ENCODE measurements around the gene FAM50A.

Gene FAM50A

GRCh38 chrX:154430479-154430878, 13.5 kb upstream of the FAM50A start:
- Histone ChIP-seq H3K27me3 (ENCODE audit: low read length) (no peaks in the 10 kb centered on the region), H3K36me3 (ENCODE audit: low read length) (no peaks in the 10 kb centered on the region), H3K9ac (ENCODE audit: low read length) (no peak overlapping the region), H3K9me2 (replicated peaks; ENCODE audit: insufficient read depth, low read length) (no peaks in the 10 kb centered on the region), H3K79me2 (ENCODE audit: insufficient read depth, low read length) (peaks cover 9% of the 10 kb centered on the region; the same call in 1 of the 2 replicates), H3K27ac (ENCODE audit: low read depth, low read length) (no peak overlapping the region), H3K9me3 (ENCODE audit: insufficient read depth, low read length) (no peaks in the 10 kb centered on the region), H4K20me1 (ENCODE audit: low read depth, low read length) (no peaks in the 10 kb centered on the region), H2AFZ (ENCODE audit: low read depth, low read length, severe bottlenecking) (no peak overlapping the region), H3K4me2 (ENCODE audit: low read depth, low read length, poor library complexity, severe bottlenecking) (no peak overlapping the region), H3K4me3 (ENCODE audit: insufficient read depth, low read length, poor library complexity, severe bottlenecking) (no peak overlapping the region), H3F3A (ENCODE audit: insufficient read depth) (no peaks in the 10 kb centered on the region)
- no peak for TF ChIP-seq EZH2phosphoT487 (conservative IDR thresholded peaks at IDR 0.05; ENCODE audit: low read length)
- TF ChIP-seq, protein P1, sequence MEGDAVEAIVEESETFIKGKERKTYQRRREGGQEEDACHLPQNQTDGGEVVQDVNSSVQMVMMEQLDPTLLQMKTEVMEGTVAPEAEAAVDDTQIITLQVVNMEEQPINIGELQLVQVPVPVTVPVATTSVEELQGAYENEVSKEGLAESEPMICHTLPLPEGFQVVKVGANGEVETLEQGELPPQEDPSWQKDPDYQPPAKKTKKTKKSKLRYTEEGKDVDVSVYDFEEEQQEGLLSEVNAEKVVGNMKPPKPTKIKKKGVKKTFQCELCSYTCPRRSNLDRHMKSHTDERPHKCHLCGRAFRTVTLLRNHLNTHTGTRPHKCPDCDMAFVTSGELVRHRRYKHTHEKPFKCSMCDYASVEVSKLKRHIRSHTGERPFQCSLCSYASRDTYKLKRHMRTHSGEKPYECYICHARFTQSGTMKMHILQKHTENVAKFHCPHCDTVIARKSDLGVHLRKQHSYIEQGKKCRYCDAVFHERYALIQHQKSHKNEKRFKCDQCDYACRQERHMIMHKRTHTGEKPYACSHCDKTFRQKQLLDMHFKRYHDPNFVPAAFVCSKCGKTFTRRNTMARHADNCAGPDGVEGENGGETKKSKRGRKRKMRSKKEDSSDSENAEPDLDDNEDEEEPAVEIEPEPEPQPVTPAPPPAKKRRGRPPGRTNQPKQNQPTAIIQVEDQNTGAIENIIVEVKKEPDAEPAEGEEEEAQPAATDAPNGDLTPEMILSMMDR (IDR thresholded peaks at IDR 0.05; ENCODE audit: insufficient read depth, low read length, poor library complexity, severe bottlenecking): no peak

DNA sequence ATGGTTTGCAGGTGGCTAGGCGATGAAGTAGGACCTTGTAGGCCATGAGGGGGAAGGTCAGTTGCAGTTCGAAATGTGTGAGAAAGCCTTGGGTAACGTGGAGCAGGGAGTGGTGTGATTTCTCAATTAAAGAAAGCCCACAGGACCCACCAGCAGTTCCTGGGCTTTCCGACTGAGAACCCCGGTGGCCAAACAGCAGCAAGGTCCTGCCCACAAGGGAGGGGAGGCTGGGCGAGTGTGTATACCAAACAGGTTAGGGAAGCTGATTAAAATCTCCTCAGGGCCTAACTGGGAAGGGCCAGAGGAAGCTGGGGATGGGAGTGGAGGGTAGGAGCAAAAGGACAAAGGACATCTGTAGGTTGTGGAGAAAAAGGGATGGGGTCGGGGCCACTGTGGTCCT, 13.0 kb upstream of the FAM50A start:
- H2AFZ ChIP-seq (ENCODE audit: low read depth, low read length, severe bottlenecking): no peak overlapping the region
- H3K36me3 ChIP-seq (ENCODE audit: low read length): no peaks in the 10 kb centered on the region
- 0 out of 2 replicates have a peak, but pooled peaks cover under 1% of the 10 kb centered on the region for H3F3A ChIP-seq (ENCODE audit: insufficient read depth)
- H3K79me2 ChIP-seq (ENCODE audit: insufficient read depth, low read length): peaks cover 9% of the 10 kb centered on the region; the same call in 1 of the 2 replicates
- no peak overlapping the region for H3K27ac ChIP-seq (ENCODE audit: low read depth, low read length)
- no peak overlapping the region for H3K4me2 ChIP-seq (ENCODE audit: low read depth, low read length, poor library complexity, severe bottlenecking)
- H3K27me3 ChIP-seq (ENCODE audit: low read length): no peaks in the 10 kb centered on the region
- TF ChIP-seq, protein P1 (IDR thresholded peaks at IDR 0.05; ENCODE audit: insufficient read depth, low read length, poor library complexity, severe bottlenecking): no peak
- no peak for TF ChIP-seq EZH2phosphoT487 (conservative IDR thresholded peaks at IDR 0.05; ENCODE audit: low read length)
- no peaks in the 10 kb centered on the region for H3K9me3 ChIP-seq (ENCODE audit: insufficient read depth, low read length)
- H3K9me2 ChIP-seq (replicated peaks; ENCODE audit: insufficient read depth, low read length): no peaks in the 10 kb centered on the region
- no peak overlapping the region for H3K4me3 ChIP-seq (ENCODE audit: insufficient read depth, low read length, poor library complexity, severe bottlenecking)
- no peaks in the 10 kb centered on the region for H4K20me1 ChIP-seq (ENCODE audit: low read depth, low read length)
- no peak overlapping the region for H3K9ac ChIP-seq (ENCODE audit: low read length)

- peaks cover 9% of the 10 kb centered on the region; the same call in 1 of the 2 replicates for H3K79me2 ChIP-seq (ENCODE audit: insufficient read depth, low read length)
- no peaks in the 10 kb centered on the region for H3K9me3 ChIP-seq (ENCODE audit: insufficient read depth, low read length)
- H3K9me2 ChIP-seq (replicated peaks; ENCODE audit: insufficient read depth, low read length): no peaks in the 10 kb centered on the region
- no peak overlapping the region for H2AFZ ChIP-seq (ENCODE audit: low read depth, low read length, severe bottlenecking)
- no peak overlapping the region for H3K9ac ChIP-seq (ENCODE audit: low read length)
- no peaks in the 10 kb centered on the region for H4K20me1 ChIP-seq (ENCODE audit: low read depth, low read length)
- H3K27me3 ChIP-seq (ENCODE audit: low read length): no peaks in the 10 kb centered on the region
- no peaks in the 10 kb centered on the region for H3K36me3 ChIP-seq (ENCODE audit: low read length)
- H3K4me2 ChIP-seq (ENCODE audit: low read depth, low read length, poor library complexity, severe bottlenecking): no peak overlapping the region
- no peak overlapping the region for H3K4me3 ChIP-seq (ENCODE audit: insufficient read depth, low read length, poor library complexity, severe bottlenecking)
- no peak overlapping the region for H3K27ac ChIP-seq (ENCODE audit: low read depth, low read length)
- H3F3A ChIP-seq (ENCODE audit: insufficient read depth): peaks cover 5% of the 10 kb centered on the region; the same call in 1 of the 2 replicates
- TF ChIP-seq, protein P1 (IDR thresholded peaks at IDR 0.05; ENCODE audit: insufficient read depth, low read length, poor library complexity, severe bottlenecking): no peak
- TF ChIP-seq EZH2phosphoT487 (conservative IDR thresholded peaks at IDR 0.05; ENCODE audit: low read length): no peak
These were observed 12.6 kb upstream of the FAM50A start for GRCh38 chrX:154431341-154431740.
